Mesothelial cell of epicardium (in vitro differentiated cells): Measurements from ENCODE around the gene DPH1. TPM values are rescaled to one million over a fixed set of nuclear protein-coding genes. Genes with fewer than 3 reads are reported as not detected.
A peak's percentile ranks its signal among the peaks of the same experiment; 100 is the strongest.

Experiments used
- DNase-seq, 2 experiments: peaks; one replicate each; pipeline ENCODE4 v3.0.0; 2021; ENCODE audit warnings: low spot score in 2 of 2; ENCODE audit not compliant: unreplicated experiment in 2 of 2
- H3K27ac Mint-ChIP-seq: 2 replicates; pipeline ENCODE4 v1.8.0; 2021; ENCODE audit warnings: mixed read lengths
- H3K27me3 Mint-ChIP-seq: 2 replicates; pipeline ENCODE4 v1.8.0; 2021; ENCODE audit warnings: low read depth, mixed read lengths
- H3K36me3 Mint-ChIP-seq: 2 replicates; pipeline ENCODE4 v1.8.0; 2021; ENCODE audit warnings: mixed read lengths
- H3K4me1 Mint-ChIP-seq: 2 replicates; pipeline ENCODE4 v1.8.0; 2021; ENCODE audit warnings: mixed read lengths
- H3K4me3 Mint-ChIP-seq: 2 replicates; pipeline ENCODE4 v1.8.0; 2021; ENCODE audit warnings: mild to moderate bottlenecking, moderate library complexity, mixed read lengths
- H3K9me3 Mint-ChIP-seq: 2 replicates; pipeline ENCODE4 v1.8.0; 2021; ENCODE audit warnings: mixed read lengths
- total RNA-seq: library from RNA; stranded (reverse); gene quantifications from 3 replicates; pipeline ENCODE4 v1.2.1, GENCODE V29; 2021
- TF ChIP-seq, protein P1 (sequence below): fragments of 200-600 bp; sonication (generic); IDR thresholded peaks from one replicate; pipeline ENCODE4 v1.5.0; 2021; ENCODE audit warnings: antibody characterized with exemption; ENCODE audit not compliant: unreplicated experiment

Gene DPH1
- total RNA-seq, 1 donor from 2014 or later, result 63.8 TPM

GRCh38 chr17:2041561-2042389 is 11.8 kb downstream of the DPH1 start, which contains the start of gene OVCA2:
TSS of gene OVCA2 (plus strand) at chr17:2042022. CDS start at chr17:2042048, 26 bp downstream.
- Mint-ChIP-seq H3K4me3 (peak within 1 kb of the TSS; percentile 89), H3K27me3 (no peaks in the 10 kb centered on the region), H3K36me3 (peaks cover 9% of the 10 kb centered on the region), H3K27ac (peak within 1 kb of the TSS; percentile 97), H3K9me3 (no peaks in the 10 kb centered on the region), H3K4me1 (peaks cover 18% of the 10 kb centered on the region)
- peak; percentile 96 to 98 for DNase-seq
- TF ChIP-seq, protein P1, sequence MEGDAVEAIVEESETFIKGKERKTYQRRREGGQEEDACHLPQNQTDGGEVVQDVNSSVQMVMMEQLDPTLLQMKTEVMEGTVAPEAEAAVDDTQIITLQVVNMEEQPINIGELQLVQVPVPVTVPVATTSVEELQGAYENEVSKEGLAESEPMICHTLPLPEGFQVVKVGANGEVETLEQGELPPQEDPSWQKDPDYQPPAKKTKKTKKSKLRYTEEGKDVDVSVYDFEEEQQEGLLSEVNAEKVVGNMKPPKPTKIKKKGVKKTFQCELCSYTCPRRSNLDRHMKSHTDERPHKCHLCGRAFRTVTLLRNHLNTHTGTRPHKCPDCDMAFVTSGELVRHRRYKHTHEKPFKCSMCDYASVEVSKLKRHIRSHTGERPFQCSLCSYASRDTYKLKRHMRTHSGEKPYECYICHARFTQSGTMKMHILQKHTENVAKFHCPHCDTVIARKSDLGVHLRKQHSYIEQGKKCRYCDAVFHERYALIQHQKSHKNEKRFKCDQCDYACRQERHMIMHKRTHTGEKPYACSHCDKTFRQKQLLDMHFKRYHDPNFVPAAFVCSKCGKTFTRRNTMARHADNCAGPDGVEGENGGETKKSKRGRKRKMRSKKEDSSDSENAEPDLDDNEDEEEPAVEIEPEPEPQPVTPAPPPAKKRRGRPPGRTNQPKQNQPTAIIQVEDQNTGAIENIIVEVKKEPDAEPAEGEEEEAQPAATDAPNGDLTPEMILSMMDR, result peak; percentile 61

GRCh38 chr17:2042390-2042847 is 12.5 kb downstream of the DPH1 start:
- H3K4me3 Mint-ChIP-seq, result peak overlapping the region; percentile 89
- H3K27ac Mint-ChIP-seq, result peak overlapping the region; percentile 97
- peaks cover 7% of the 10 kb centered on the region for H3K36me3 Mint-ChIP-seq
- no peaks in the 10 kb centered on the region for H3K9me3 Mint-ChIP-seq
- TF ChIP-seq, protein P1, result no peak
- DNase-seq, result peak in 1 of 2 experiments; percentile 51
- no peaks in the 10 kb centered on the region for H3K27me3 Mint-ChIP-seq
- H3K4me1 Mint-ChIP-seq, result peaks cover 18% of the 10 kb centered on the region

DNA sequence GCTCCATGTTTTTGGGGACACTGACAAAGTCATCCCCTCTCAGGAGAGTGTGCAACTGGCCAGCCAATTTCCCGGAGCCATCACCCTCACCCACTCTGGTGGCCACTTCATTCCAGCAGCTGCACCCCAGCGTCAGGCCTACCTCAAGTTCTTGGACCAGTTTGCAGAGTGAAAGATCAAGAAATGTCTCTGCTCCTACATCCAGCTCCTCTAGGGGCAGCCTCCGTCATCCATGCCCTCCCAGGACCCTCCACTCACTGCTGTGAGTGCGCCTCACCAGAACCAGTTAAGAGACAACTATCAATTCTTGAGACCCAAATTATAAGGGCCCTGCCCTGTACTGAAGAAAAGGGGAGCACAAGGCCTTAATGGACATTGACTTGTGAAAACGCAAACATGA is 13.0 kb downstream of the DPH1 start:
- TF ChIP-seq, protein P1, result no peak
- Mint-ChIP-seq H3K4me3 (peak overlapping the region; percentile 89), H3K4me1 (peaks cover 18% of the 10 kb centered on the region), H3K27me3 (peaks cover 4% of the 10 kb centered on the region), H3K27ac (peak overlapping the region; percentile 97), H3K36me3 (peaks cover 7% of the 10 kb centered on the region), H3K9me3 (no peaks in the 10 kb centered on the region)
- DNase-seq, result no peak

DNA sequence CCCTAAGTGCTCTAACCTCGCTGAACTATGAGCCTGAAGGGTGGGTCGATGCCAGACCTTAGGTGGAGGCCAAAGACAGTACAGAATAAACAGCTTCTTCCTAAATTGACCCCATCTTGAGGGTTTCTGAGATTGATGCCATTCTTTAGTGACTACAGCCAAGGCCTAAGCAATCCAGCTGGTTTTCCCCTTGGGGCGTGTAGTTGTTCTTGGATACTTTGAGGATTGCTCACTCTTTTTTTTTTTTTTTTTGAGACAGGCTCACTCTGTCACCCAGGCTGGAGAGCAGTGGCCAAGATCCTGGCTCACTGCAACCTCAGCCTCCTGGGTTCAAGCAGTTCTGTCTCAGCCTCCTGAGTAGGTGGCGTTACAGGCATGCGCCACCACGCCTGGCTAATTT is 13.8 kb downstream of the DPH1 start:
- Mint-ChIP-seq H3K4me3 (peak overlapping the region; percentile 35), H3K4me1 (peaks cover 18% of the 10 kb centered on the region), H3K27ac (peak overlapping the region; percentile 97), H3K36me3 (peaks cover under 1% of the 10 kb centered on the region), H3K27me3 (peaks cover 10% of the 10 kb centered on the region), H3K9me3 (no peaks in the 10 kb centered on the region)
- TF ChIP-seq, protein P1, result no peak
- DNase-seq, result no peak

DNA sequence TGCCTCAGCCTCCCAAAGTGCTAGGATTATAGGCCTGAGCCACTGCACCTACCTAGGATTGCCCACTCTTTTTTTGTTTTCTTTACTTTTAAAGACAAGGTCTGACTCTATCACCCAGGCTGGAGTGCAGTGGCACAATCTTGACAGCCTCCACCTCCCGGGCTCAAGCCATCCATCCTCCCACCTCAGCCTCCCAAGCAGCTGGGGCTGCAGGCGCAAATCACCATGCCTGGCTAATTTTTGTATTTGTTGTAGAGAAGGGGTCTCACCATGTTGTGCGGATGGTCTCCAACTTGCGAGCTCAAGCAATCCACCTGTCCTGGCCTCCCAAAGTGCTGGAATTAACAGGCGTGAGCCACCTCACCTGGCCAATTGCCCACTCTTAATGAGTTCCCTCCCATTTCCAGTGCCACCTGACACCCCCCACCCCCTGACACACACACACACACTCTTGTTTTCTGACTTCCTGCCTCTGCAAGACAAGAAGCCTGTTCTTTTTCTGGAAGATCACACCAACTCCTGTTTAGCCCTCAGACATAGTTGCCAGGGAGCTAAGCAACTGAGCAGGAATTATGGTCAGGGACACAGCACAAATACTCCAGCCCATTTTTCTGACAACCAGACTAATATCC is 14.4 kb downstream of the DPH1 start:
- Mint-ChIP-seq H3K9me3 (no peaks in the 10 kb centered on the region), H3K4me3 (peak overlapping the region; percentile 10), H3K4me1 (peaks cover 23% of the 10 kb centered on the region), H3K36me3 (no peaks in the 10 kb centered on the region), H3K27me3 (peaks cover 16% of the 10 kb centered on the region), H3K27ac (no peak overlapping the region)
- TF ChIP-seq, protein P1, result no peak
- no peak for DNase-seq
